Skeletal muscle satellite cell (primary cell): ENCODE data around the gene BAIAP3.

Source experiments
- H3K27me3 ChIP-seq: 2 replicates; pipeline ENCODE4 v1.7.0; 2013; ENCODE audit warnings: low read length; ENCODE audit not compliant: control insufficient read depth, insufficient read depth
- H3K36me3 ChIP-seq: 2 replicates; pipeline ENCODE4 v1.7.0; 2013; ENCODE audit warnings: mild to moderate bottlenecking, control low read depth, low read length; ENCODE audit not compliant: insufficient read depth
- H3K4me1 ChIP-seq: 2 replicates; pipeline ENCODE4 v1.7.0; 2013; ENCODE audit warnings: low read length; ENCODE audit not compliant: control insufficient read depth, insufficient read depth
- H3K4me2 ChIP-seq: 2 replicates; pipeline ENCODE4 v1.7.0; 2013; ENCODE audit warnings: mild to moderate bottlenecking, low read length
- H3K4me3 ChIP-seq: 2 replicates; pipeline ENCODE4 v1.7.0; 2013; ENCODE audit warnings: low read length
- H3K9ac ChIP-seq: 2 replicates; pipeline ENCODE4 v1.7.0; 2013; ENCODE audit warnings: mild to moderate bottlenecking, low read depth, low read length, moderate library complexity
- H3K9me3 ChIP-seq: replicated peaks from 2 replicates; pipeline ENCODE4 v1.7.0; 2013; ENCODE audit warnings: mild to moderate bottlenecking, control low read depth, low read length

The BAIAP3 gene

GRCh38 chr16:1338855-1339675 lies 5.6 kb downstream of the BAIAP3 start:
- Histone ChIP-seq H3K4me2 (no peak overlapping the region), H3K9me3 (no peaks in the 10 kb centered on the region), H3K36me3 (no peaks in the 10 kb centered on the region), H3K4me1 (peaks cover 15% of the 10 kb centered on the region), H3K4me3 (no peak overlapping the region), H3K27me3 (peaks cover 50% of the 10 kb centered on the region), H3K9ac (no peak overlapping the region)

GRCh38 chr16:1340730-1341494 lies 7.5 kb downstream of the BAIAP3 start:
- no peaks in the 10 kb centered on the region for H3K9me3 ChIP-seq
- peaks cover 18% of the 10 kb centered on the region for H3K4me1 ChIP-seq
- no peaks in the 10 kb centered on the region for H3K36me3 ChIP-seq
- no peak overlapping the region for H3K4me3 ChIP-seq
- no peak overlapping the region for H3K9ac ChIP-seq
- H3K4me2 ChIP-seq, result no peak overlapping the region
- H3K27me3 ChIP-seq, result peaks cover 40% of the 10 kb centered on the region

GRCh38 chr16:1341495-1342420 lies 8.3 kb downstream of the BAIAP3 start:
- Histone ChIP-seq H3K4me1 (peaks cover 18% of the 10 kb centered on the region), H3K4me3 (no peak overlapping the region), H3K4me2 (no peak overlapping the region), H3K9me3 (no peaks in the 10 kb centered on the region), H3K27me3 (peaks cover 32% of the 10 kb centered on the region), H3K9ac (no peak overlapping the region), H3K36me3 (no peaks in the 10 kb centered on the region)

GRCh38 chr16:1342526-1343427 lies 9.3 kb downstream of the BAIAP3 start:
- Histone ChIP-seq H3K4me3 (peak overlapping the region; percentile 35), H3K9me3 (no peaks in the 10 kb centered on the region), H3K36me3 (no peaks in the 10 kb centered on the region), H3K27me3 (peaks cover 26% of the 10 kb centered on the region), H3K4me2 (peak overlapping the region; percentile 72), H3K9ac (no peak overlapping the region), H3K4me1 (peaks cover 18% of the 10 kb centered on the region)

GRCh38 chr16:1343428-1344242 lies 10.2 kb downstream of the BAIAP3 start:
- no peaks in the 10 kb centered on the region for H3K9me3 ChIP-seq

GRCh38 chr16:1344499-1344898 lies 11.1 kb downstream of the BAIAP3 start:
- Histone ChIP-seq H3K4me1 (peaks cover 18% of the 10 kb centered on the region), H3K36me3 (peaks cover 5% of the 10 kb centered on the region), H3K4me2 (no peak overlapping the region), H3K9me3 (no peaks in the 10 kb centered on the region), H3K27me3 (peaks cover 22% of the 10 kb centered on the region), H3K9ac (no peak overlapping the region), H3K4me3 (no peak overlapping the region)

More at GRCh38 chr16:1343428-1344242, 10.2 kb downstream of the BAIAP3 start:
- Histone ChIP-seq H3K9ac (no peak overlapping the region), H3K4me3 (peak overlapping the region; percentile 35), H3K36me3 (peaks cover under 1% of the 10 kb centered on the region), H3K4me2 (peak overlapping the region; percentile 72), H3K27me3 (peaks cover 22% of the 10 kb centered on the region), H3K4me1 (peaks cover 18% of the 10 kb centered on the region)

GRCh38 chr16:1345087-1345486 lies 11.6 kb downstream of the BAIAP3 start:
- H3K36me3 ChIP-seq, result peaks cover 11% of the 10 kb centered on the region
- no peak overlapping the region for H3K4me3 ChIP-seq
- H3K4me2 ChIP-seq, result no peak overlapping the region
- H3K4me1 ChIP-seq, result peaks cover 18% of the 10 kb centered on the region
- H3K9ac ChIP-seq, result no peak overlapping the region
- H3K9me3 ChIP-seq, result no peaks in the 10 kb centered on the region
- H3K27me3 ChIP-seq, result peaks cover 22% of the 10 kb centered on the region

- Histone ChIP-seq H3K4me2 (no peak overlapping the region), H3K9me3 (no peaks in the 10 kb centered on the region), H3K4me3 (no peak overlapping the region), H3K36me3 (peaks cover 14% of the 10 kb centered on the region), H3K4me1 (peaks cover 25% of the 10 kb centered on the region), H3K27me3 (peaks cover 15% of the 10 kb centered on the region), H3K9ac (no peak overlapping the region)
These were observed 12.4 kb downstream of the BAIAP3 start for GRCh38 chr16:1345651-1346421.

GRCh38 chr16:1346422-1347285 lies 13.2 kb downstream of the BAIAP3 start:
- Histone ChIP-seq H3K9me3 (no peaks in the 10 kb centered on the region), H3K4me3 (no peak overlapping the region), H3K4me1 (peaks cover 27% of the 10 kb centered on the region), H3K36me3 (peaks cover 14% of the 10 kb centered on the region), H3K4me2 (no peak overlapping the region), H3K9ac (no peak overlapping the region), H3K27me3 (peaks cover 12% of the 10 kb centered on the region)
